Stimulated activated CD8-positive, alpha-beta memory T cell treated with anti-CD3 and anti-CD28 coated beads, Interleukin-12 subunit alpha, Interleukin-12 subunit beta, amount 100 ng/mL, for 24 hours (primary cell): ENCODE results near the gene FOXN3.

Experiments used
- DNase-seq: peaks from one replicate; pipeline ENCODE4 v3.0.0-alpha.2; 2020; ENCODE audit errors: extremely low read depth

The FOXN3 gene

GRCh38 chr14:89382901-89383845, 33.9 kb downstream of the FOXN3 start:
- no peak for DNase-seq

GRCh38 chr14:89382487-89382886, 34.5 kb downstream of the FOXN3 start:
- no peak for DNase-seq

GRCh38 chr14:89379891-89380820, 36.9 kb downstream of the FOXN3 start:
- no peak for DNase-seq

- DNase-seq = no peak
These were observed 38.0 kb downstream of the FOXN3 start for GRCh38 chr14:89379006-89379405.

- no peak for DNase-seq
These were observed 38.9 kb downstream of the FOXN3 start for GRCh38 chr14:89378119-89378518.

GRCh38 chr14:89377544-89377943, 39.5 kb downstream of the FOXN3 start:
- DNase-seq = no peak

GRCh38 chr14:89374908-89375307, 42.1 kb downstream of the FOXN3 start:
- no peak for DNase-seq

GRCh38 chr14:89373185-89373584, 43.8 kb downstream of the FOXN3 start:
- no peak for DNase-seq

- no peak for DNase-seq
These were observed 44.5 kb downstream of the FOXN3 start for GRCh38 chr14:89372512-89372883.

- no peak for DNase-seq
These were observed 45.2 kb downstream of the FOXN3 start for GRCh38 chr14:89371585-89372511.

GRCh38 chr14:89370781-89371180, 46.3 kb downstream of the FOXN3 start:
- DNase-seq = no peak

- DNase-seq = no peak
These were observed 46.7 kb downstream of the FOXN3 start for GRCh38 chr14:89370381-89370780.

- no peak for DNase-seq
These were observed 47.4 kb downstream of the FOXN3 start for GRCh38 chr14:89369656-89370055.

- no peak for DNase-seq
These were observed 48.2 kb downstream of the FOXN3 start for GRCh38 chr14:89368490-89369477.

GRCh38 chr14:89367779-89368120, 49.3 kb downstream of the FOXN3 start:
- no peak for DNase-seq

GRCh38 chr14:89366864-89367778, 49.9 kb downstream of the FOXN3 start:
- no peak for DNase-seq

GRCh38 chr14:89365061-89365801, 51.8 kb downstream of the FOXN3 start:
- peak; percentile 17 for DNase-seq

GRCh38 chr14:89364316-89364715, 52.7 kb downstream of the FOXN3 start:
- no peak for DNase-seq

- no peak for DNase-seq
These were observed 56.8 kb downstream of the FOXN3 start for GRCh38 chr14:89360277-89360676.
